KOPT-K1 (cell line): ENCODE measurements around the gene COMMD7.
"Not testable (repeated sequence)": the region's sequence is repeated elsewhere in the genome, so short reads cannot be mapped to it uniquely, and the experiment has no call there.

Experiments
- H3K27ac ChIP-seq: fragments of 200-600 bp; sonication (generic); 2 replicates; pipeline ENCODE4 v1.5.1; 2016; ENCODE audit warnings: antibody characterized with exemption, mild to moderate bottlenecking, low read depth, low read length; ENCODE audit not compliant: poor library complexity, severe bottlenecking
- H3K36me3 ChIP-seq: fragments of 200-600 bp; sonication (generic); 2 replicates; pipeline ENCODE4 v1.5.1; 2017; ENCODE audit warnings: antibody characterized with exemption, mild to moderate bottlenecking, low read length, moderate library complexity; ENCODE audit not compliant: insufficient read depth
- H3K9me3 ChIP-seq: fragments of 200-600 bp; sonication (generic); 2 replicates; pipeline ENCODE4 v1.5.1; 2017; ENCODE audit warnings: antibody characterized with exemption, low read length, mild to moderate bottlenecking; ENCODE audit not compliant: insufficient read depth, poor library complexity, severe bottlenecking

COMMD7 gene

GRCh38 chr20:32711346-32711745, 31.9 kb downstream of the COMMD7 start:
- Histone ChIP-seq H3K27ac (no peak overlapping the region), H3K36me3 (peaks cover 17% of the 10 kb centered on the region; the same call in 1 of the 2 replicates), H3K9me3 (no peaks in the 10 kb centered on the region)

GRCh38 chr20:32709632-32710121, 33.6 kb downstream of the COMMD7 start:
- Histone ChIP-seq H3K36me3 (peaks cover 25% of the 10 kb centered on the region), H3K27ac (no peak overlapping the region), H3K9me3 (no peaks in the 10 kb centered on the region)

GRCh38 chr20:32709029-32709631, 34.1 kb downstream of the COMMD7 start:
- H3K9me3 ChIP-seq, H3K27ac ChIP-seq: not testable (repeated sequence)
- peaks cover 25% of the 10 kb centered on the region for H3K36me3 ChIP-seq

- Histone ChIP-seq H3K27ac (no peak overlapping the region), H3K36me3 (peaks cover 26% of the 10 kb centered on the region), H3K9me3 (no peaks in the 10 kb centered on the region)
Observed at GRCh38 chr20:32707691-32708581, 35.3 kb downstream of the COMMD7 start.

GRCh38 chr20:32706486-32706885, 36.8 kb downstream of the COMMD7 start:
- peaks cover 37% of the 10 kb centered on the region for H3K36me3 ChIP-seq
- H3K27ac ChIP-seq, result no peak overlapping the region
- H3K9me3 ChIP-seq, result no peaks in the 10 kb centered on the region

- peaks cover 52% of the 10 kb centered on the region for H3K36me3 ChIP-seq
- H3K9me3 ChIP-seq, result no peaks in the 10 kb centered on the region
- H3K27ac ChIP-seq, result no peak overlapping the region
Observed at GRCh38 chr20:32702706-32703425, 40.4 kb downstream of the COMMD7 start.

- Histone ChIP-seq H3K27ac (no peak overlapping the region), H3K9me3 (no peaks in the 10 kb centered on the region), H3K36me3 (peaks cover 23% of the 10 kb centered on the region)
Observed at GRCh38 chr20:32697608-32698007, 45.7 kb downstream of the COMMD7 start.

- Histone ChIP-seq H3K36me3 (peaks cover 7% of the 10 kb centered on the region; the same call in 1 of the 2 replicates), H3K27ac (no peak overlapping the region), H3K9me3 (no peaks in the 10 kb centered on the region)
Observed at GRCh38 chr20:32695089-32695488, 48.2 kb downstream of the COMMD7 start.

GRCh38 chr20:32688966-32689365, 54.3 kb downstream of the COMMD7 start:
- H3K9me3 ChIP-seq, H3K27ac ChIP-seq, H3K36me3 ChIP-seq: not testable (repeated sequence)

- Histone ChIP-seq H3K27ac (no peak overlapping the region), H3K36me3 (no peaks in the 10 kb centered on the region), H3K9me3 (no peaks in the 10 kb centered on the region)
Observed at GRCh38 chr20:32687180-32687532, 56.1 kb downstream of the COMMD7 start.

- Histone ChIP-seq H3K36me3 (no peaks in the 10 kb centered on the region), H3K27ac (no peak overlapping the region), H3K9me3 (no peaks in the 10 kb centered on the region)
Observed at GRCh38 chr20:32686530-32687179, 56.6 kb downstream of the COMMD7 start.

GRCh38 chr20:32685541-32686529, 57.4 kb downstream of the COMMD7 start:
- no peaks in the 10 kb centered on the region for H3K9me3 ChIP-seq
- no peak overlapping the region for H3K27ac ChIP-seq
- H3K36me3 ChIP-seq, result no peaks in the 10 kb centered on the region

- Histone ChIP-seq H3K36me3 (no peaks in the 10 kb centered on the region), H3K9me3 (no peaks in the 10 kb centered on the region), H3K27ac (peak overlapping the region; percentile 93)
Observed at GRCh38 chr20:32682508-32682987, 60.7 kb downstream of the COMMD7 start.
